HG02840 (cell line): ENCODE data around the gene LRRC38.
"Not testable (repeated sequence)": the region's sequence is repeated elsewhere in the genome, so short reads cannot be mapped to it uniquely, and the experiment has no call there.

ENCODE experiments used
- ATAC-seq: cut with Tn5 transposase; IDR thresholded peaks from one replicate; pipeline ENCODE4 v1.9.1; 2021; ENCODE audit warnings: mild to moderate bottlenecking, moderate library complexity, moderate number of reproducible peaks; ENCODE audit not compliant: unreplicated experiment, low FRiP score

The LRRC38 gene

GRCh38 chr1:13469343-13469742 lies 44.5 kb downstream of the LRRC38 start:
- ATAC-seq = no peak

- no peak for ATAC-seq
Measured at GRCh38 chr1:13465515-13465914, 48.3 kb downstream of the LRRC38 start.

- ATAC-seq = no peak
Measured at GRCh38 chr1:13462682-13463081, 51.1 kb downstream of the LRRC38 start.

- ATAC-seq = no peak
Measured at GRCh38 chr1:13461977-13462376, 51.8 kb downstream of the LRRC38 start.

- no peak for ATAC-seq
Measured at GRCh38 chr1:13456904-13457532, 56.8 kb downstream of the LRRC38 start.

GRCh38 chr1:13451399-13451965 lies 62.3 kb downstream of the LRRC38 start:
- ATAC-seq = no peak

GRCh38 chr1:13450204-13450603 lies 63.6 kb downstream of the LRRC38 start:
- ATAC-seq = no peak

- no peak for ATAC-seq
Measured at GRCh38 chr1:13443335-13443979, 70.3 kb downstream of the LRRC38 start.

GRCh38 chr1:13439104-13439783 lies 74.6 kb downstream of the LRRC38 start:
- not testable (repeated sequence) for ATAC-seq

GRCh38 chr1:13435458-13435857 lies 78.3 kb downstream of the LRRC38 start:
- no peak for ATAC-seq

- ATAC-seq = not testable (repeated sequence)
Measured at GRCh38 chr1:13433694-13434358, 80.0 kb downstream of the LRRC38 start.

GRCh38 chr1:13432251-13432650 lies 81.6 kb downstream of the LRRC38 start:
- ATAC-seq = no peak

GRCh38 chr1:13430495-13430894 lies 83.3 kb downstream of the LRRC38 start:
- no peak for ATAC-seq
